ENCODE results near the gene NINL. TPM values are rescaled to one million over a fixed set of nuclear protein-coding genes. Genes with fewer than 3 reads are reported as not detected.
"Not testable (repeated sequence)": the region's sequence is repeated elsewhere in the genome, so short reads cannot be mapped to it uniquely, and the experiment has no call there.

The NINL gene
- total RNA-seq, 1 experiment from 2014 or later: not detected

DNA sequence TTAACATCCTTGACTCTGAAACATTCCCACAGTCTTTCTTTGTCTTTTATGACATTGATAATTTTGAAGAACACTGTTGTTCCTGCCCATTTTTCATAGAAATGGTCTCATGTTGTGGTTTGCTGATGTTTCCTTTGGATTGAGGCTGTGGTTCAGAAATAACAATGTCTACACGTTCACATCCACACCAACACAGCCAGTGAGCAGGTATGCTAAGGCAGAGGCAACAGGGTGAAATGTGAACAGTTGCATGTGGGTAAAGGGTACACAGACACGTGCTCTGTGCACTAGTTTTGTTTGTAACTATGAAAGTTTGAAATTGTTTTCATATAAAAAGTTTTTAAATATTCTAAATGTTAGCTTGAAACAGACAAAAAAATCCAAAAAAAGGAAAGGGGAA lies 99.5 kb downstream of the NINL start:
- no peak for DNase-seq (ENCODE audit: low read depth)

DNA sequence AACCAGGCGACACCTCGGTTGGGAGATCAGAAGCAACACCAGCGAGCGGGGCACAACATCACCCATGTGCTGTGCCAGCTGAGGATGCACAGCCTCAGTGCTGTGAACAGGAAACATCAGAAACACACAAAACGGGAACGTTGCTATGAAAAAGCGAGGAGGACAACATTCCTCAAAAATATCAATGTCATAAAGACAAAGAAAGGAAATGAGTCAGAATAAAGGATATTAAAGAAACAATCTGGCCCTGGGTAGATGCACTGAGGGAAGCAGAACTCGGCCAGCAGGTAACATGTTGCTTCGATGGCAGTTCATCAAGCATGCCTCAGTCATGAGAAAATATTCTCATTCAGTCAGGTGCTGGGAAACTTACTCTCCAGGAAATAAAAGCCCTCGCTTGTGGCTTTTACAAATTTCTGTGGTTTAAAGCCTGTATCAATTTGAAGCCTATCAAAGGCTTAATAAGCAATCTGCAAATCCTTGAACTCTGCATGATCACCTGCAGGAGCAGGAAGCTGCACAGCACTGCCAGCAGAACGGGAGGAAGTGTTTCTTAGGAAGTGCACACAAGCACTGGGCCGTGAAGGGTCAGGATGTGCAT lies 100.3 kb downstream of the NINL start:
- peak; percentile 59 for DNase-seq (ENCODE audit: low read depth)

DNA sequence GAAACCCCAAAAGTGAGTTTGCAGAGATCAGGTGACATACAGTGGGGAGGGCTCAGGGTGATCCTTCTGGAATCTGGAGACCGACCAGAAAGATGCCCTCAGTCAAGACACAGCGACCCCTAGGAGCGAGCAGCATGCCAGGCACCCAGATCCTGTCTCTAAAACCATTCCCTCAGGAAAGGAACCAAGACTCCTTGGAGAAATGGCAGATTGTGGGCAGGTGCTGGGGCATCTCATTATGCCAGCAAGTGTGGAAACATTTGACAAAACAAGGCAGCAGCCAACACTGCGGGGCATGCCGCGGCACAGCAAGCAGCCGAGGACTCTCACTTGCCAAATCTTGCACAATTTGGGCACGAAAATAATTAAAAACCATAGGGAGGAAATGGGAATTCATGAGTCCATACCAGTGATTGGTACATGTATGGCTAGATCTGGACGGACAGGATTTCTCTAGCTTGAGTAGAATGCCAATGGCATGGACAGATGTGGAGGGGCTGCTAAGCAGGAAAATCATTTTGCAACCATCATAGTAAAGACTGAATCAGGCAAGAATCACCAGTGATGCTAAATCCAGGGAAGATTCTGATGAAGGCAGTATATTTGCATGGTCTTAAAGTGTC lies 101.0 kb downstream of the NINL start:
- DNase-seq (ENCODE audit: low read depth): no peak

DNA sequence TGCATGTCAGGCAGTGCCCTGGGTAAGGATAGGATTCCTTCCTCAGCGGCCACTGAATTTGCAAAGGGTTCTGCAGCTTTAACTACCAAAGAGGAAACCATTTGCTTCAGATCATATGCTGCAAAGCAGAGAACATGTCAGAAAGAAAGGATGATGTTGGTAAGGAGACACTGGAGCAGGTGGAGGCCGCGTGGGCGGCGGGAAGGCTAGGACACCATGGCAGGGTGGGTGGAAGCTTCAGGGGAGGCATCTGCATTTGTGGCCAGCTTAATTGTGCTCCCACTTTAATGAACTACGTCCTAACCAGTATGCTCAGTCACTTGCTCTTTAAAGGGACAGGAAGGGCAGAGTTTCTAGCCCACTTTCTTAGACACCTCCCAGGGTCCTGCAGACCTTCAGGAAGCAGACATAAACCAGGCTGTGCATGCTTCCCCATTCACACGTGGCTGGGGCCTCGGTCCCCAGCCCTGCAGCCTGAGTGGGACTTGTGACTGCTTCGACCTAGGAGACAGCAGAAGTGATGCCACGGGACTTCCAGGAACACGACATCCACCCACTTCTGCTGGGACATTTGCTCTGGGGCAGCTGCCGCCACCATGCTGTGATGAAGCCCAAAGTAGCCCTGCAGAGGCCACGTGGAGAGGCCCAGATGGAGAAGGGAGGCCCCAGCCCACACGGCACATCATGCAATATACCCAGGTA lies 101.7 kb downstream of the NINL start:
- DNase-seq (ENCODE audit: low read depth): no peak

DNA sequence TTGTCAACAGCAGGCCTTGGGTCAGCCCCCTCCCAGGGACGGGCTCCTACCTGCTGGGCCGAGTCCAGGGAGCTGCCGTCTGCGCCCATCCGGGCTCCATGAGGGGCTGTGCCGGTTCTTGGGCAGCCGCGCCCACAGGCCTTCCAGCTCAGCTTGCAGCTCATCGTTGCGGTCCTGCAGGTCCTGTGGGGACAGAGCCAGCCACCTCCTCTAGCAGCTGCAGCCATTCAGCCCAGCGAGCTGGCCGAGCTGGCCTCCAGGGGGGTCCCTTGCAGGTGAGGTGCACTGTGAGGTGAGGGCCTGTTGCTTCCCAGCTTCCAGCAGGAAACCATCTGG lies 103.4 kb downstream of the NINL start:
- no peak for DNase-seq (ENCODE audit: low read depth)

DNA sequence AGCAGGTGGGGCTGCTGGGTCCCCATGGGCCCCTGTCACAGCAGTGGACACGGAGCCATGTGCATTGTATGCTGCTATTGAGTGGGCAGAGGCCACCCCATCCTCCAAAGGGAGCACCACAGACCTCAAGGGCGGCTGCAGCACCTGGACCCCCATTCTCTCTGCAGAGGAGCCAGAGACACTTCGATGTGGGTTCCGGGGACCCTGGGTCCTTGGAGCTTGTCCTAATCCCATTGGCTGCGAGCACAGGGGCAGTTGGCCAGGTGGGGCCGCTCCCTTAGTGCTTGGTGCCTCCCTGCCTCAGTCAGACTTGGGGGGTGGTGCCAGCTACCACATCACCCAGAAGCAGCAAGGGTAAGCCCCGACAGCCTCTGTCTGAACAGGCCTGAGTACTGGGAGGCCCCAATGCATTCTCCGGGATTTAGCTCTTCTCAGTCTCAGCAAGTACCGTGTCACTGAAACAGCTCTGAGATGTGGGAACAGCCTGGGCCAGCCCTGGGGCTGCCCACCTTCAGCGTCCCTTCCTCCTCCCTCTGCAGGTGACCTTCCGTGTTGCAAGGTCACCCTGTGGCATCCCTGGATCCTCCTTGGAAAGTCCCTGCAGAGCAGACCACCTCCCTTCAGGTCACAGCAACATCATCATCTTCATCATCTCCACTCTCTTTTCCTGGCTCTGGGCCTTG lies 104.0 kb downstream of the NINL start:
- no peak for DNase-seq (ENCODE audit: low read depth)

DNA sequence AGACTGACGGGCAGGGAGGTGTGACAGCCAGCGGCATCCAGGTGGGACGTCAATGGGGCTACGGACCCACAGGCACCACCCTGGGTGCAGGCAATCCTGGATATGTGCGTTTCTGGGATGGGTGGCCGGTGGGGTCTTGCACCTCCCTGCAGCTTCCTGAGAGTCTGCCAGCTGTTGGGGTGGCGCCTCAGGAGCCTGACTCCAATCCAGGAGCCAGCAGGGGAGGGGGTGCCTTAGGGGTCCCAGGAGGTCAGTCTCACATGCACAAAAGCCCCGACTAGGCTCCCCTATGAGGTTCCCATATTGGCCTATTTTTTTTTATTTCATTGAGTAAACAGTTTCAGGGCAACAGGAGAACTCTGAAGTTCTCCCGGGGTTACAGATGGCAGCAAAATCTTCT lies 104.5 kb downstream of the NINL start:
- no peak for DNase-seq (ENCODE audit: low read depth)

DNA sequence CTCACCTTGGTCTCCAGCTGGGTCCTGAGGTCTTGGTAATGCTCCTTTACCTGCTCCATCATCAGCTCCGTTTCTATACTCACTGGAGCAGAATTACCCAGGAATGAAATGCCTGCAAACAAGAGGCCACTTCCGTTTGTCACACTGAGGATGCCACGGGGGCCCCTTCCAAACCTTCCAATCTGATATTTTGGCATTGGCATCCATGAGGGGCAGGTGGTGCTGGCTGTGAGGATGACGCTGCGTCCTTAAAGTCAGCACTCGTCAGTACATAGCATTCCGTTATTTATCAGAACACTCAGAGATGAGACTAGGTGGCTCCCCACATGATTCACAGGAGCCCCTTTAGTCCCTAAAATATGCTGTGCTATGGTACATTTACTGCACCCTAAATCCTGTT lies 105.2 kb downstream of the NINL start:
- DNase-seq (ENCODE audit: low read depth): no peak

DNA sequence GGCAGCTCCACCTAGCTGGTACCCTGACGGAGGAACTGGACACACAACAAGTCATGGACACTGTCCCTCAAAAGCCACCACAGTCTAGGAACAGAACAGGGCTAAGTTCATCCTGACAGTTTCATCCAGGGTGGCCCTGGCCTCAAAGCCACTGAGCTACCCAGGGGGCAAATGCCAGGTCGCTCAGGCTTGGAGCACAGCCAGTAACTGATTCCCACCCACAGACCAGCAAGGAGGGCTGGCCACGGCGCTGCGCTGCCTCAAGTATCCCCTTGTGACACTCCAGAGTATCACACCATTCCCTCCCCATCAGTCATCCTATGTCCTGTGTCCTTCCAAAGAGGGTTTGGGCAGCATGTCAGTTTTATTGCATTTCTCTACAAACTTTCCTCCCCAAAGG lies 105.7 kb downstream of the NINL start:
- no peak for DNase-seq (ENCODE audit: low read depth)

DNA sequence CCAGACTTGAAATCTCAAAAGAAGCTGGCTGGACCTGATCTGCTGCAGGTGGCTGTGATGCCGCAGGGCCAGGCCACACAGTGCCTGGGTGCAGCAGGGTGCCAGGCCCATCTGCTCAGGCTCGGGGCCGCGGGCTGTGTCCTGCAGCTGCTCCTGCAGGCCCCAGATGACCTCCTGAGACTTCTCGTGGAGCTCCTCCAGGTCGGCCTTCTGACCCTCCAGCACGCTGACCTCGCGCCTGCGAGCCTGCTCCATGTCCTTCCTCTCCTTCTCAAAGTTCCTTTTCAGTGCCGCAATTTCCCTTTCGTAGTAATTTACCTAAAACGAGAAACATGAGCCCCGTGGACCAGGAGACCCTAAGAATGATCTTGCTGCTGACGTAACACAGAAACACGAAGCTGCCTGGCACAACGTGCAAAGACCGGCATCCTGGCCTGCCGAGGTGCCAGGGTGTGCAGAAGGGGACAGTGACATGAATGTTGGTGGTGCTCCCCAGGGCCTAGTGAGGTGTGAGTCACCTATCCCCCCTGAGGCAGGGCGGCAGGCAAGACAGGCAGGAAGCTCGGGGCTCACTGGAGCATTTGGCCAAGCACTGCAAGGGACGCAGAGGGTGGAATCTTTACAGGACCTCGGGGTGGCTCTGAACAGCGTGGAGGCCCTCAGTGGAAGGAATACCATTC lies 106.3 kb downstream of the NINL start:
- no peak for DNase-seq (ENCODE audit: low read depth)

DNA sequence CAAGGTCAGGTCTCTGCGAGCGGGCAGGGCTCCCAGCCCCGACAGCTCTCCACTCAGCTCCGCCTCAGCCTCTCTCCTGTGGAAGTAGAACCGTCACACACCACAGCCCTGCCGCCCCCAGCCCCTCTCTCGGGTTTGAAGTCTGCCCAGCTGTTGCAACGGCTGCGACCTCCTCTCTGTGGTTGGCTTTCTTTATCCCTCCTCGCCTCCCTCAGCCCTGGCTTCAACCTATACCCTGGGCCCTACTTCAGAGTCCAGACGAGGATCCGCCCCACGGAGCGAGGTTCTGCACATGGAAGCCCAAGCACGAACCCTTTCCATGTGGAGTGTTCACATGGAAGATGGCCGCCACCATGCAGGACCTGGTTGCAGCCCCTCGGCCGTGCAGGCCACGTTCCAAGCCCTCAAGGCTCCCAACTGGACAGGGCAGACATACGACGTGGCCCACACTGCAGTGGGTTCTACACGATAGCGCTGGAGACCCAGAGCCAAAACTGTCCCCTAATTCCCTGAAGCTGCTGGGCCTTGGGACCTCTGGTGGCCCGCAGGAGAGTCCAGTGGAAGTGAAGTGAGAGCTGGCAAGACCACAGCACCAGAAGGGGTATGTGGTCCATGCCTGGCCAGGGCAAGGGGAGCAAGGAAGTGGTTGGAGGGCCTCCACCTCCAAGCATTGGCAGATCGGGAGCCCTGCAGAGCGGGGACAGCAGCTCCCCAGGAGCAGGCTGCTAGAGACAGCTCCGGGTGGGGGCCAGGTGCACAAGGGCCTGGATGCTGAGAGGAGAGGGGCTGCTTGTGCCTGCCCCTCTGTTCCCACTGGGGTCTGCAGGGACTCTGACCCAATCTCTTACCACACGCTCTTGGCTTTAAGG lies 108.1 kb downstream of the NINL start:
- no peak for DNase-seq (ENCODE audit: low read depth)

DNA sequence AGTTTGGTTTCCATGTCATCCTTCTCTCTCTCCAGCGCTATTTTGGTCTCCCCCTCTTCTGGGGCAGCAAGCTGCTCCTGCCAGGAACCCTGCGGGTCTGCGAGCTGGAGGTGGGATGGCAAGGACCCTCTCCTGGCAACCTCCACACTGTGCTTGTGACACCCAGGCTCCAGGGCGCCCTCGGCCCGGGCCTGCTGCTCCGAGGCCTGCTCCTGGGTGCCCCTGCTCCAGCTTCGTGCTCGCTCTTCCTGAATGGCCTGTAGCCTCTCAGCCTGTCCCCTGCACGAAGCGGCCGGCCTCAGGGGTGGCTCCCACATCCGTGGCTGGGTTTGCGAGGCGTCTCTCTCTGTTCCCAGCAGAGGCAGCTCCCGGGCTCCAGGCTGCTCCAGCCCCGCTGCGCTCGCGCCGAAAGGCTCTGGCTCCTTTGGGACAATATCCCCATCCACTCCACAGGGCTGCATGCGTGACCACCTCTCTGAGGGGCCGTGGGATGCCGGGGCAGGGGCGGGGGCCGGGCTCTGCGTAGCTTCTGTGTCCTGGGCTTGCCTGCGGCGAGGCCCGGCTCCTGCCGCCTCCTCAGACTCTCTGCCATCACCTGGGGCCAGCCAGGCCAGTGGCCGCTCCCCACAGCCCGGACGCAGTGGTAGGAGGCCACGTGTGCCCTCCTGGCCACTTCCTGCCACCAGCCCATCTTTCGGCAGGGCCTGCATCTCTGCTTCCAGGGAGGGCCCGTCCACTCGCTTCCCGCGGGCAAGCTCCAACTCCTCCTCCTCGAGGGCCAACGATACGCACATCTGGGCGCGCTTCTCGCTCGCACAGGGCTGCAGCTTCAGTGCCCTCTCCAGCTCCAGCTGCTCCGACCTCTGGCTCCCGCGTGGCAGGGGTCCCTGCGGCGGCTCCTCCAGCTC lies 109.0 kb downstream of the NINL start:
- no peak for DNase-seq (ENCODE audit: low read depth)

DNA sequence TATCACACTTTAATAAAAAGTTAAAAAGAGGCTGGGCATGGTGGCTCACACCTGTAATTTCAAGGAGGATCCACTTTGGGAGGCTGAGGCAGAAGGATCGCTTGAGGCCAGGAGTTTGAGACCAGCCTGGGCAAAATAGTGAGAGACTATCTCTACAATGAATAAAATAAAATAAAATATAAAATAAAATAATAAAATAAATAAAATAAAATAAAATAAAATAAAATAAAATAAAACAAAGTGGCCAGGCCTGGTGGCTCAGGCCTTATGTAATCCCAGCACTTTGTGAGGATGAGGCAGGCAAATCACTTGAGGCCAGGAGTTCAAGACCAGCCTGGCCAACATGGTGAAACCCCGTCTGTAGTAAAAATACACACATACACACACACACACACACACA lies 112.0 kb downstream of the NINL start:
- not testable (repeated sequence) for DNase-seq (ENCODE audit: low read depth)

DNA sequence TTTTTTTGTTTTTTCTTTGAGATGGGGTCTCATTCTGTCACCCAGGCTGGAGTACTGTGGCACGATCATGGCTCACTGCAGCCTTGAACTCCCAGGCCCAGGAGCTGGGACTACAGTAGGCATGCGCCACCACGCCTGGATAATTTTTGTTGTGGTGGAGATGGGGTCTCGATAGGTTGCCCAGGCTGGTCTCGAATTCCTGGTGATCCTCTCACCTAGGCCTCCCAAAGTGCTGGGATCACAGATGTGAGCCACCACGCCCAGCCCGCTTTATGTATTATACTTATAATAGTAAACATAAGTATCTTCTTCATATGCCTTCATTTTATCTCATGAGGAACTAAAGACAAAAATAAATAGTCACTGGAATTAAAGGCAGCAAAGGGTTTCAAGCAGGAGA lies 114.3 kb downstream of the NINL start:
- DNase-seq (ENCODE audit: low read depth): no peak

DNA sequence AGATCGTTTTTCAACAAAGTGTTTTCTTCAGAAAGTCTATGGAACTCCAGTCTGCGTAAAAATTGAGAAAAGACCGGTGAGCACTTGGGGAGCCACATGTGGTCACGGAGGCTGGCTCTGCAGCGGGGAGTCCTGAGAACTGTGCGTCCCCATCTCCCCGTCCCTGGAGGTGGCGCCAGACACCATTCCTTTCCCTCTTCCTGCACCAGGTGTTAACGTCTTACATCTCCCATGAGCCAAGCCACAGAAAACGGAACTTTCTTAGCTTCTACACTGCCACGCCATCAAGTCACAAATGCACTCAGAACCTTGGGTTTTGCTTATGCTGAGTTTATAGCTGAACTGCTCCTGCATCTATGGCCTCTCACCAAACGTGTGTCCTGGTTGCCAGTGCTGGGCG lies 115.3 kb downstream of the NINL start:
- DNase-seq (ENCODE audit: low read depth): peak; percentile 48

DNA sequence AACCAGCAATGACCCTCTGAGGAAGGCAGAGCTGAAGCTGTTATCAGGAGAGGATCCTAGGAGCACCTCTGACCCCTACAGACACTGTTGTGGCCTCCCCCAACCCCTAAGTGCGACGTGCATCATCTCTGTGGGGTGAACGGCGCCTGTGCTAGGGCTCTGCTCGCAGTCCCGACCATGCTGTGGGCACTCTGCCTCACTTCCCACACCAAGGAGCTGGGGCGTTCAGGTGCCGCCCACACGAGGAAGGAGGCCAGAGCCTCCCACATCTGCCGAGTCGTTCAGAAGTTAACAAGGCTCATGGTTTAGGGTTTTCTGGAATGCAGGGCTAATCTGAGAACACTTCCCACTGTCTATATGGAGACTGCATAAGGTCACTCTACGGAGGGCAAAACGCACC lies 115.8 kb downstream of the NINL start:
- DNase-seq (ENCODE audit: low read depth): no peak

DNA sequence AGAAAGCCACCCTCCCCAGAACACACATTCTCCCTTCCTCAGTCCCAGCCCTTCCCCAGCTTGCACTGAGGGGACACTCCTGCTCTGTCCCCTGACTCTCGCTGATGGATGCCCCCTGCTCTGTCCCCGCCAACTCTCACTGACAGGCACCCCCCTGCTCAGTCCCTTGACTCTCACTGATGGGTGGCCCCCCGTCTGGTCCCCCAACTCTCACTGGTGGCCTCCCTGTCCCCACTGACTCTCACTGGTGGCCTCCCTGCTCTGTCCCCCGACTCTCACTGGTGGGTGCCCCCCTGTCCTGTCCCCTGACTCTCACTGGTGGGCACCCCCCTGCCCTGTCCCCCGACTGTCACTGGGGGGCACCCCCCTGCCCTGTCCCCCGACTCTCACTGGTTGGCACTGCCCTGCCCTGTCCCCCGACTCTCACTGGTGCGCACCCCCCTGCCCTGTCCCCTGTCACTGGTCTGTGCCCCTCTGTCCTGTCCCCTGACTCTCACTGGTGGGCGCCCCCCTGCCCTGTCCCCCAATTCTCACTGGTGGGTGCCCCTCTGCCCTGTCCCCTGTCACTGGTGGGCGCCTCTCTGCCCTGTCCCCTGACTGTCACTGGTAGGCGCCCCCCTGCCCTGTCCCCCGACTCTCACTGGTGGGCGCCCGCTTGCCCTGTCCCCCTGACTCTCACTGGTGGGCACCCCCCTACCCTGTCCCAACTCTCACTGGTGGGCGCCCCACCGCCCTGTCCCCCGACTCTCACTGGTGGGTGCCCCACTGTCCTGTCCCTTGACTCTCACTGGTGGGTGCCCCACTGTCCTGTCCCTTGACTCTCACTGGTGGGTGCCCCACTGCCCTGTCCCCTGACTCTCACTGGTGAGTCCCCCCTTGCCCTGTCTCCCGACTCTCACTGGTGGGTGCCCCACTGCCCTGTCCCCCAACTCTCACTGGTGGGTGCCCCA lies 116.9 kb downstream of the NINL start:
- no peak for DNase-seq (ENCODE audit: low read depth)

DNA sequence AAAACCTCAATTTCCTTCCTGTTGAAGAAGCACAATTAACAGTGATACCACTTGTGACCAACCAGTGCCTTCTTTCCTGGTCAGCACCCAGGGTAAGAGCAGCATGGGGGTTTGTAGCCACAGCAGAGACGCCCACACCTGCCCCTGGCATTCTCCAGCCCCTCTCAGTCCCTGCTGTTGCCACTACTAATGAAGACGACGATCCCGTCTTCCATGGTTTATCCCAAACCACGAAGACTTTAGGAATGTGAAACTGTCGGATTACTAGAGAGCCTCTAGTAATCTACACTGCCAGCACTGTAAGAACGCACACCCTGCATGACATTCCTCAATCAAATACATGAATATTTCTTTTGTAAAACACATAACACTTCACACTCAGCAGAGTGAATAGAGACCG lies 117.9 kb downstream of the NINL start:
- DNase-seq (ENCODE audit: low read depth): no peak

DNA sequence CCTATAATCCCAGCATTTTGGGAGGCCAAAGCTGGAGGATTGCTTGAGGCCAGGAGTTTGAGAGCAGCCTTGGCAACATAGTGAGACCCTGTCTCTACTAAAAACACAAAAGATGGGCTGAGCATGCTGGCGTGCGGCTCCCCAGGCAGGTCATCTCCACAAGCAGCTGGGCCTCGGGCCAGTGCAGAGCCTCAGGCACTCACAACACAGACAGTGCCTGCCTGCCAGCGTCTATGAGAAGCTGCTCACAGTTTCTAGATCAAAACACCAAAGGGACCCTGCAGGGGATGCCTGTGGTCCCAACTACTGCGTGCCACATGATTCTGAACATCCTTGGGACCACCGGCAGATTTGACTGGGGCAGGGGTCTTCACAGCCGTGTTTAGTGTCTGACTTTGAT lies 118.5 kb downstream of the NINL start:
- no peak for DNase-seq (ENCODE audit: low read depth)

Measured in HT1080 (cell line).